LNCAP (cell line): Measurements from ENCODE around the gene ELAVL2.

ENCODE experiments used
- TF ChIP-seq, protein P1 (sequence below): fragments of 450-650 bp; IDR thresholded peaks from 2 replicates; pipeline ENCODE4 v1.5.1; 2017; ENCODE audit warnings: mild to moderate bottlenecking

ELAVL2 gene

DNA sequence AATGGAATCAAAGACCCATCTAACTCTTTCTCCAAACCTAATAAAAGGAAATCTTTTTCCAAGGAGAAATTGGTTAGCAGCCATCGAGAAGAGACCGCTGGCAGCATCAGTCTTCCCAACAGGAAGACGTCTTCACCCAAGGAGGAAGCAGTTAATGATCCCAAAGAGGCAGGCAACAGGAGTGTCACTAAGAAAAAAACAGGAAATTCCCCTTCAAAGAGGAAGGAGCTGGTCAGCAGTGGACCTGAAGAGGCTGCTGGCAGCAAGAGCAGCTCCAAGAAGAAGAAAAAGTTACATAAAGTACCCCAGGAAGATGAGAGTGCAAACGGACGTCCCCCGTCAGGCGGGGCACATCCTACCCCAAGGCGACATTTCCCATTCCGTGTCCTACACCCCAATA is 143.7 kb downstream of the ELAVL2 start:
- TF ChIP-seq, protein P1, sequence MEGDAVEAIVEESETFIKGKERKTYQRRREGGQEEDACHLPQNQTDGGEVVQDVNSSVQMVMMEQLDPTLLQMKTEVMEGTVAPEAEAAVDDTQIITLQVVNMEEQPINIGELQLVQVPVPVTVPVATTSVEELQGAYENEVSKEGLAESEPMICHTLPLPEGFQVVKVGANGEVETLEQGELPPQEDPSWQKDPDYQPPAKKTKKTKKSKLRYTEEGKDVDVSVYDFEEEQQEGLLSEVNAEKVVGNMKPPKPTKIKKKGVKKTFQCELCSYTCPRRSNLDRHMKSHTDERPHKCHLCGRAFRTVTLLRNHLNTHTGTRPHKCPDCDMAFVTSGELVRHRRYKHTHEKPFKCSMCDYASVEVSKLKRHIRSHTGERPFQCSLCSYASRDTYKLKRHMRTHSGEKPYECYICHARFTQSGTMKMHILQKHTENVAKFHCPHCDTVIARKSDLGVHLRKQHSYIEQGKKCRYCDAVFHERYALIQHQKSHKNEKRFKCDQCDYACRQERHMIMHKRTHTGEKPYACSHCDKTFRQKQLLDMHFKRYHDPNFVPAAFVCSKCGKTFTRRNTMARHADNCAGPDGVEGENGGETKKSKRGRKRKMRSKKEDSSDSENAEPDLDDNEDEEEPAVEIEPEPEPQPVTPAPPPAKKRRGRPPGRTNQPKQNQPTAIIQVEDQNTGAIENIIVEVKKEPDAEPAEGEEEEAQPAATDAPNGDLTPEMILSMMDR = no peak

DNA sequence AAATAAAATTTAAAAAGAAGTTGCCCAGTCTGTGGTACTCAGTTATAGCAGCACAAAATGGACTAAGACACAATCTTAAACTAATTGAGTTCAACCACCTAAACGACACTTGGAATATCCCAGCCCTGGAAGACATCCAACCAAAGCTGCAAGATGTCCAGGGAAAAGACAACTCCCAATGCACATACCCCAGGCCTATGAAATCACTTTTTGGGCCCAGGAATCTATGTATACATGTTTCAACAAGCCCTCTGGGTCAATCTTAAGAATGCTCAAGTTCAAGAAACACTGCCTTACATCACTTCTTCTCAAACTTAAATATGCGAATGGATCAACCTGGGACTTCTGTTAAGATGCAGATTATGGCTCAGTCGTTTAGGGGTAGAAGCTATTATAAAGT is 148.6 kb downstream of the ELAVL2 start:
- TF ChIP-seq, protein P1 = no peak

DNA sequence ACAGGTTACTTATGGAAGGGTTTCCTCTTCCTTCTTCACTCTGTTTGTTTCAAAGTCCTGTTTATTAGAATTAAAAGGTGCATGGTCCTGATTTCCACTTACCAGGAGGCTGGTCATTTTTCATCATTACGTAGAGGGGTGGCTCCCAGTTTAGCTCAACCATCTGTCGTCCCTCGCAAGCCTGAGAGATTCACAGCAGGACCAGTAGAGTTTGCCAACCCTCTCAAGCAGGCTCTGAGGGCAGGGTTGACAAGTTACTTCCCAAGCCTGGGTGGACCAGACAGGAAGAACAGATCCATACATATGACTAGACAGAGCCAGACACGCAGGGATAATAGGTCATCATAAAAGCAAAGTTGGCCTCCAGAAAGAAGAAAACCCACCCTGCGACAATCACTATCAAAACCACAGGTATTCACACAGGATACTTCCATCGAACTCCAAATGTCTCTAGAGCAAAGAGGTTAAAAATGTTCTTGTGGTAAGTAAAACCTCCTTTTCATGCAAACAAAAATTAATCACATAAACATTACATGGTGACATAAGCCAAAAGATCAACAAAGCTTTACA is 151.9 kb downstream of the ELAVL2 start:
- TF ChIP-seq, protein P1 = no peak

DNA sequence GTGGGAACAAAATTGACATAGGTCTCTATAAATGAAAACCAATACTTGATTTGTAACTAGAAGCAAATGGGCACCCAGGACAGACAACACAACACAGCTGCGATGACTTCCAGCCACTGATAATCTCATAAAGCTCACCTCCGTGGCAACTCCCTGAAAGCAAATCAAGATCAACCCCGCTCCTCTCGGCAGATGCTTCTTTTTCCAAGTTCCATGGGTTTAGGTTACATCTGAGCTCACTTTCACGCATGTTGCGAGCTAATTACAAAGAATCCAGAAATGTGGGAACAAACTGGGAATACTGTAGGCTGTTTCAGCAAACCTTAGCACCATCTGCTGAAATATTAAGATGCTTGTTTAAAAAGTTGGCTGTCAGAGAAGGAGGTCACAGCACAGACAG is 153.9 kb downstream of the ELAVL2 start:
- TF ChIP-seq, protein P1 = no peak

DNA sequence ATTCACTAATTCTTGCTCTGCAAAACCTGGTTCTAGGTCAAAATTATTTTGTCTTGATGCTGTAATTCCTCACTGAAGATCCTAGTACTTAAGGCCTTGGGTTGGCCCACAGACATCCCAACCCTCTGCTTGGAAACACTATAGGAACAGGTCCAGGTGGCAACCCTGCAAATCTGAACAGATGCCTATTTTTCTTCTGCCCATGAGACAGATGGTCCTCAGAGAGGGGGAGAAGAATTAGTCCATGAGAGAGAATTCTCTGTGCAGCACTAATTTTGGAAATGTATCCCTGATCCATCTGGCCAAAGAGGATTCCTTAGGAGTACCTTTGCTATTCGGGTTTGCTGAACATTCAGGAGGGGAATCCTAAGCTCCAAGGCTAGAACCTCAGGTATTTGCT is 156.3 kb downstream of the ELAVL2 start:
- TF ChIP-seq, protein P1 = no peak

DNA sequence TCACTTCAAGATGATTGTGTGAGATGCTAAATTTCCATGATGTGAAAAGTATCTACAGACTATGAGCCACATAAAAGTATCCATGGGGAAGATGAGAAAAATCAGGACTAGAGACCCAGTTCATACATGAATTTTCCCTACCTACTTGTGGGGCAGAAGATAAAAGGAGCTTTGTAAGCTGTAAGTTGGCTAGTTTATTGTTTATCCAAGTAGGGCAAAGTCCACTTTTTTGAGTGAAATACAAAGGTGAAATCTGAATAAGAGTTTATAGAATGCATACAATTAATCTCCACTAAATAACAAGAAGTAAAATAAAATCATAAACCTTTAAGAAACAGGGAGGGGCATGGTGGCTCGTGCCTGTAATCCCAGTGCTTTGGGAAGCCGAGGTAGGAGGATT is 160.4 kb downstream of the ELAVL2 start:
- TF ChIP-seq, protein P1 = no peak

DNA sequence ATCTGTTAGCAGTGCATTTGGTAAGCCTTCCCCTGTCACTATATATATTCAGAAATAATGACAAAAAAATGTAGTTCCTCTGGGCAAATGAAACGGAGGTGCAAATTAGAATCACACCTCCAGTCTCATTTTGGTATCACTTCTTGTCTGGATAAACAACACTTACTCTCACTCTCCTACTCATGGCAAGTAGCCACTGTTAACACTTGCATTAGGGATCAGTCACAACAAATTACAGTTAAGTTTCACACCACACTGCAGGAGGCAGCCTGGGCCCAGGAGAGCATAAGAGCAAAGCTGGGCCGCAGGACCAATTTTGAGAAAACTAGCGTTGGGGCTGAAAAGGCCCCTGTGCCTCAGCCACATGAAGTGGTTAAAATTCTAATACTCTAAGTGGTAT is 161.0 kb downstream of the ELAVL2 start:
- TF ChIP-seq, protein P1 = no peak

DNA sequence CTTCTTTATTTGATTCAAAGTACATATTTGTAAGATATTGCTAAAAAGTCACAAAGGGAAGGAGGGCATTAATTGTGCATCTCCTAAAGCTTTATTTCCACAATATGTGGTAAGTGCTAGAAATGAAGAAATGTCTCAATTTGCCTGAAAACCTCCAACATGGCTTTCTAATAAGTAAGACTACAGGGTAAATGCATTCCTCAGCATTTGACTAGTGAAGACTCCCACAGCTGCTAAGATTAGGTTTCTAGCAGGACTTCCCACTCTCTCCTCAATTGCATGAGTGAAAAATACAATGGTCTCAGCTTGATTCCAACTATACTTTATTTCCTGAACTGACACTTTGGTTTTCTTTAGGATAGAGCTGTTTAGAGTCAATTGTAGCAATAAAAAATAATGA is 162.1 kb downstream of the ELAVL2 start:
- TF ChIP-seq, protein P1 = no peak
